HG02759 (cell line): ENCODE measurements around the gene PSMB11.
A peak's percentile ranks its signal among the peaks of the same experiment; 100 is the strongest.

ENCODE experiments used
- ATAC-seq: cut with Tn5 transposase; IDR thresholded peaks from one replicate; pipeline ENCODE4 v1.9.1; 2021; ENCODE audit warnings: mild to moderate bottlenecking, moderate library complexity; ENCODE audit not compliant: unreplicated experiment

The PSMB11 gene

GRCh38 chr14:23040100-23040499, 1.9 kb upstream of the PSMB11 start:
- ATAC-seq, result no peak

GRCh38 chr14:23041729-23042128, 283 bp upstream of the PSMB11 start:
- no peak for ATAC-seq

- no peak for ATAC-seq
Observed at GRCh38 chr14:23043145-23043544, 1.1 kb downstream of the PSMB11 start.

- ATAC-seq, result no peak
Observed at GRCh38 chr14:23043754-23044153, 1.7 kb downstream of the PSMB11 start.

GRCh38 chr14:23044840-23045239, 2.8 kb downstream of the PSMB11 start:
- no peak for ATAC-seq

- ATAC-seq, result no peak
Observed at GRCh38 chr14:23045419-23046357, 3.7 kb downstream of the PSMB11 start.

- no peak for ATAC-seq
Observed at GRCh38 chr14:23047034-23047634, 5.1 kb downstream of the PSMB11 start.

GRCh38 chr14:23047751-23048693, 6.0 kb downstream of the PSMB11 start:
- no peak for ATAC-seq

- ATAC-seq, result no peak
Observed at GRCh38 chr14:23049011-23049410, 7.0 kb downstream of the PSMB11 start.

- ATAC-seq, result no peak
Observed at GRCh38 chr14:23051141-23052057, 9.4 kb downstream of the PSMB11 start.

GRCh38 chr14:23052182-23052623, 10.2 kb downstream of the PSMB11 start:
- no peak for ATAC-seq

- ATAC-seq, result no peak
Observed at GRCh38 chr14:23052671-23053070, 10.7 kb downstream of the PSMB11 start.

GRCh38 chr14:23053426-23053825, 11.4 kb downstream of the PSMB11 start:
- no peak for ATAC-seq

GRCh38 chr14:23054000-23054811, 12.2 kb downstream of the PSMB11 start:
- no peak for ATAC-seq

- ATAC-seq, result no peak
Observed at GRCh38 chr14:23055147-23055550, 13.1 kb downstream of the PSMB11 start.

- no peak for ATAC-seq
Observed at GRCh38 chr14:23055621-23056144, 13.7 kb downstream of the PSMB11 start.

GRCh38 chr14:23056145-23056955, 14.3 kb downstream of the PSMB11 start:
- peak; percentile 69 for ATAC-seq
